Activated CD4-positive, alpha-beta memory T cell treated with anti-CD3 and anti-CD28 coated beads, Interleukin-2, amount 10 ng/mL, durations not matched to agents 7 days and 5 days (primary cell): Measurements from ENCODE around the gene SPON2. TPM values are rescaled to one million over a fixed set of nuclear protein-coding genes. Genes with fewer than 3 reads are reported as not detected.

Experiments
- CTCF ChIA-PET: fragments of 350-600 bp; sonication (Branson Sonifier 250); formaldehyde crosslinking; loops from one replicate; lab custom pipeline; 2021; ENCODE audit warnings: antibody characterized with exemption, inconsistent platforms; lab: Charles Lee
- POLR2A ChIA-PET: fragments of 350-600 bp; sonication (Branson Sonifier 250); formaldehyde crosslinking; loops from one replicate; lab custom pipeline; 2021; ENCODE audit warnings: antibody characterized with exemption; lab: Charles Lee
- DNase-seq: peaks from one replicate; pipeline ENCODE4 v3.0.0-alpha.2; 2020
- H3K27ac Mint-ChIP-seq: one replicate; pipeline ENCODE4 v1.8.0; 2021; ENCODE audit warnings: mild to moderate bottlenecking, mixed read lengths
- H3K27me3 Mint-ChIP-seq: one replicate; pipeline ENCODE4 v1.8.0; 2021; ENCODE audit warnings: mixed read lengths
- H3K36me3 Mint-ChIP-seq: one replicate; pipeline ENCODE4 v1.8.0; 2021; ENCODE audit warnings: low read depth, mixed read lengths
- H3K4me1 Mint-ChIP-seq: one replicate; pipeline ENCODE4 v1.8.0; 2021; ENCODE audit warnings: mixed read lengths
- H3K4me3 Mint-ChIP-seq: one replicate; pipeline ENCODE4 v1.8.0; 2021; ENCODE audit warnings: mild to moderate bottlenecking, mixed read lengths
- H3K9me3 Mint-ChIP-seq: one replicate; pipeline ENCODE4 v1.8.0; 2021; ENCODE audit warnings: mixed read lengths
- total RNA-seq, 2 experiments: library from RNA; stranded (reverse); gene quantifications; one replicate each; pipeline ENCODE4 v1.2.3, GENCODE V29; 2021

Gene SPON2
- total RNA-seq, 2 experiments from 2014 or later: 22.8 to 24.6 TPM

- ChIA-PET POLR2A (interaction anchor here (1.1 to 2.1 kb wide), 8 partner anchors 10 to 146 kb away, joined by 3 to 12 read pairs (median 4); partner anchors contain the start of genes MAEA and SPON2), CTCF (interaction anchor here (0.7 to 2.9 kb wide), 5 partner anchors 17 to 162 kb away, joined by 3 to 16 read pairs (median 4); no protein-coding TSS in a partner anchor)
- Mint-ChIP-seq H3K36me3 (peaks cover 22% of the 10 kb centered on the region), H3K9me3 (peaks cover 14% of the 10 kb centered on the region), H3K27ac (no peak overlapping the region), H3K27me3 (peaks cover 15% of the 10 kb centered on the region), H3K4me3 (peak overlapping the region; percentile 7), H3K4me1 (peaks cover 41% of the 10 kb centered on the region)
- peak; percentile 14 for DNase-seq
Measured at GRCh38 chr4:1183985-1184773, 11.8 kb upstream of the SPON2 start.

DNA sequence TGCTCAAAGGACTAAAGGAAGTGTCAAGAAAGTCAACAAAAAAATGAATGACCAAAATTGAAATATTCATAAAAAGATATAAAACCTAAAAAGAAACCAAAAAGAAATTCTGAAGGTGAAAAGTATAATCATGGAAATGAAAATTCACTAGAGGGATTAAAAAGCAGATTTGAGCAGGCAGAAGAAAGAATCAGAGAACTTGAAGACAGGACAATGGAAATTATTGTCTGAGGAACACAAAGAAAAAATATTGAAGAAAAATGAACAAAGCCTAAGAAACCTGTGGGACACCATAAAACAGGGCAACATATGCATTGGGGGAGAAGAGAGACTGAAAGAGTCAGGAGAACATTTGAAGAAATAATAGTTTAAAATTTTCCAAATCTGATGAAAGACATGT, 9.9 kb upstream of the SPON2 start:
- H3K27me3 Mint-ChIP-seq: peaks cover 13% of the 10 kb centered on the region
- H3K27ac Mint-ChIP-seq: peak overlapping the region; percentile 5
- CTCF ChIA-PET: interaction anchor here (2.9 kb wide), 1 partner anchor 20 kb away, joined by 16 read pairs; no protein-coding TSS in a partner anchor
- peaks cover 44% of the 10 kb centered on the region for H3K4me1 Mint-ChIP-seq
- DNase-seq: no peak
- peaks cover 14% of the 10 kb centered on the region for H3K9me3 Mint-ChIP-seq
- H3K36me3 Mint-ChIP-seq: peaks cover 27% of the 10 kb centered on the region
- POLR2A ChIA-PET: interaction anchor here (1.2 to 1.4 kb wide), 2 partner anchors 10 to 107 kb away, joined by 3 to 4 read pairs; partner anchors contain the start of genes MAEA and SPON2
- H3K4me3 Mint-ChIP-seq: no peak overlapping the region

DNA sequence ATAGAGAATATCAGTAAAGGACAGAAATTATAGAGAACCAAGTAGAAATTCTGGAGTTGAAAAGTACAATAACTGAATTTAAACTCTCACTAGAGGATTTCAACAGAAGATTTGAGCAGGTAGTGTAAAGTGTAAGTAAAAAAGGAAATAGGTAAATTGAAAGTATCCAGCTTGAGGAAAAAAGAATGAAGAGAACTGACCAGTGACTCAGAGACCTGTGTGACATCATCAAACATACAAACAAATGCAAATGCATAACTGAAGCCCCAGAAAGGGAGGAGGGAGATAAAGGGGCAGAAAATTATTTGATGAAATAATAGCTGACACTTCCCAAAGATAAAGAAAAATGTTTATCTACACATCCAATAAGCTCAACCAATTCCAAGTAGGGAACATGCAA, 8.3 kb upstream of the SPON2 start:
- POLR2A ChIA-PET: no interaction called here
- H3K4me1 Mint-ChIP-seq: peaks cover 35% of the 10 kb centered on the region
- no peak overlapping the region for H3K27ac Mint-ChIP-seq
- peaks cover 14% of the 10 kb centered on the region for H3K9me3 Mint-ChIP-seq
- H3K4me3 Mint-ChIP-seq: no peak overlapping the region
- peaks cover 13% of the 10 kb centered on the region for H3K27me3 Mint-ChIP-seq
- DNase-seq: no peak
- H3K36me3 Mint-ChIP-seq: peaks cover 27% of the 10 kb centered on the region
- CTCF ChIA-PET: interaction anchor here (0.9 to 1.0 kb wide), 2 partner anchors 13 to 24 kb away, joined by 3 read pairs; no protein-coding TSS in a partner anchor

GRCh38 chr4:1179976-1180375, 7.6 kb upstream of the SPON2 start:
- Mint-ChIP-seq H3K9me3 (peaks cover 14% of the 10 kb centered on the region), H3K4me1 (peaks cover 34% of the 10 kb centered on the region), H3K27me3 (peaks cover 13% of the 10 kb centered on the region), H3K4me3 (no peak overlapping the region), H3K36me3 (peaks cover 27% of the 10 kb centered on the region), H3K27ac (no peak overlapping the region)
- CTCF ChIA-PET: interaction anchor here (0.9 to 3.5 kb wide), 3 partner anchors 13 to 24 kb away, joined by 3 to 14 read pairs (median 3); no protein-coding TSS in a partner anchor
- POLR2A ChIA-PET: interaction anchor here (1.3 kb wide), 1 partner anchor 69 kb away, joined by 6 read pairs; the partner anchor contains the start of gene CTBP1
- DNase-seq: no peak

- no peak overlapping the region for H3K4me3 Mint-ChIP-seq
- CTCF ChIA-PET: interaction anchor here (3.5 kb wide), 1 partner anchor 12 kb away, joined by 14 read pairs; no protein-coding TSS in a partner anchor
- peaks cover 14% of the 10 kb centered on the region for H3K9me3 Mint-ChIP-seq
- peaks cover 29% of the 10 kb centered on the region for H3K4me1 Mint-ChIP-seq
- H3K27me3 Mint-ChIP-seq: peaks cover 17% of the 10 kb centered on the region
- POLR2A ChIA-PET: interaction anchor here (1.3 kb wide), 1 partner anchor 69 kb away, joined by 6 read pairs; the partner anchor contains the start of gene CTBP1
- DNase-seq: no peak
- H3K36me3 Mint-ChIP-seq: peaks cover 27% of the 10 kb centered on the region
- H3K27ac Mint-ChIP-seq: no peak overlapping the region
Measured at GRCh38 chr4:1179089-1179441, 6.7 kb upstream of the SPON2 start.

GRCh38 chr4:1178300-1179088, 6.1 kb upstream of the SPON2 start:
- POLR2A ChIA-PET: interaction anchor here (1.3 kb wide), 1 partner anchor 70 kb away, joined by 6 read pairs; the partner anchor contains the start of gene CTBP1

DNA sequence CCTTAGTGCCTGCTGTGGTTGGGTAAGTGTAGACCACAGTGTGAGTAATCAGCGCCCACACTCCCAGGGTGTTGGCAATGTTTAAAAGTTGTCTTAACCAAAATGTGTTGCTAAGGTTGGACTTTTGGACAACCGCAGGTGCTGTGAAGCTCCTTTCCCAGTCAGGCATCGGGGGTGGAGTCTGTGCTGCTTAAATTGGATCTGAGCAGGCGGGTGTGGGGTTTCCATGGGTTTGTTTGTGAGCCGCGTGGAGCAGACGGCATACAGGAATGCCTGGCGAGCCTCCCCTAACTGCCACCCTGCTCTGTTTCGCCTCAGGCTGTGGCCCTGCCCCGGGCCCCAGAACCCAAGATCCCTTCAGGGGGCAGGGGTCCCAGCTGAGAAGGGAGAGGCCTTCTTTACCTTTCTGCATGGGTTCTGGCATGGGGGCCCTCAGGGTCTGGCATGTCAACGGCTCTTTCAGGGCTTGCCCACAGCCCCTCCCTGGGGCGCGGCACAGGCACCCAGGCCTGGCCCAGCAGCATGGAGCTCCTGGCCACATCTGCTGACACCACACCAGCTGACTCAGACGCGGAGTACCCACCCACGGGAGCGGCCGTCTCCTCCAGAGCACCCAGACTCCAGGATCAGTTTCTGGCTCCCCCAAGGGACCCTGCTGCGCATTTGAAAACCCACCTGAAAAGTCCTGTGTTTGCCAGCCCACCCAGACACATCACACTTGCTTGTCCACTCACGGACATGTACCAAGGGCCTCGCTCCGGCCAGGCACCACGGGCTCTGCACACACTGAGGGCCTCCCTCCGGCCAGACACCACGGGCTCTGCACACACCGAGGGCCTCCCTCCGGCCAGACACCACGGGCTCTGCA, 5.1 kb upstream of the SPON2 start:
- CTCF ChIA-PET: interaction anchor here (3.5 kb wide), 1 partner anchor 10 kb away, joined by 14 read pairs; no protein-coding TSS in a partner anchor
- Mint-ChIP-seq H3K27ac (no peak overlapping the region), H3K4me1 (peaks cover 19% of the 10 kb centered on the region)

More at GRCh38 chr4:1178300-1179088, 6.1 kb upstream of the SPON2 start:
- Mint-ChIP-seq H3K4me1 (peaks cover 24% of the 10 kb centered on the region), H3K4me3 (no peak overlapping the region), H3K36me3 (peaks cover 27% of the 10 kb centered on the region), H3K9me3 (peaks cover 14% of the 10 kb centered on the region), H3K27ac (no peak overlapping the region), H3K27me3 (peaks cover 22% of the 10 kb centered on the region)
- CTCF ChIA-PET: interaction anchor here (3.5 kb wide), 1 partner anchor 11 kb away, joined by 14 read pairs; no protein-coding TSS in a partner anchor
- no peak for DNase-seq

DNA sequence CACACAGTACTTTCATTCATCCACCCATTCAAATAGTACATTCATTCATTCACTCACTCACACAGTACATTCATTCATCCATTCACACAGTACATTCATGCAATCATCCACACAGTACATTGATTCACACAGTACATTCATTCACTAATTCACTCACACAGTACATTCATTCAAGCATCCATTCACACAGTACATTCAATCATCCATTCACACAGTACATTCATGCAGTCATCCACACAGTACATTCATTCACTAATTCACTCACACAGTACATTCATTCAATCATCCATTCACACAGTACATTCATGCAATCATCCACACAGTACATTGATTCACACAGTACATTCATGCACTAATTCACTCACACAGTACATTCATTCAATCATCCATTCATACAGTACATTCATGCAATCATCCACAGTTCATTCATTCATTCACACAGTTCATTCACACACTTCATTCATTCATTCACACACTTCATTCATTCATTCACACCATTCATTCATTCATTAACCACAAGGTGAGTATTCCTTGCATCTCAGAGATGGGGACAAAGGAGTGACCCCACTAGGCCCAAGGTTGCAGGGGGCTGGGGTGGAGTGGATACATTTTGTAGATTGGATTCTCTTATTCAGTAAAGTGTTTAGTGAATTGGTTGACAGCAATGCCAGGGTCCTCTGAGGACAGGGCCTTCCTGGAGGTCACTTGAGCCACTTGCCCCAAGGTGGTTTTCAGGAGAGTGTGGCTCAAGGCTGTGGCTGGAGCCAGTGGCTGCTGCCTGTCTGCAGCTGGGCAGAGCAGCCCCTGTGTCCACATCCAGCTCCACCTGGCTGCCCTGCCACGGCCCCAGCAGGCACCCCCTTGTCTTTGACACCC, 4.3 kb upstream of the SPON2 start:
- Mint-ChIP-seq H3K4me3 (no peak overlapping the region), H3K27me3 (peaks cover 26% of the 10 kb centered on the region), H3K4me1 (peaks cover 17% of the 10 kb centered on the region), H3K36me3 (peaks cover 21% of the 10 kb centered on the region), H3K27ac (no peak overlapping the region), H3K9me3 (peaks cover 9% of the 10 kb centered on the region)
- CTCF ChIA-PET: interaction anchor here (3.5 kb wide), 1 partner anchor 9 kb away, joined by 14 read pairs; no protein-coding TSS in a partner anchor
- DNase-seq: no peak
- POLR2A ChIA-PET: interaction anchor here (0.8 kb wide), 2 partner anchors 25 to 27 kb away, joined by 3 to 5 read pairs; no protein-coding TSS in a partner anchor

More for the DNA sequence above, 5.1 kb upstream of the SPON2 start:
- peaks cover 12% of the 10 kb centered on the region for H3K9me3 Mint-ChIP-seq
- H3K4me3 Mint-ChIP-seq: no peak overlapping the region
- peaks cover 26% of the 10 kb centered on the region for H3K27me3 Mint-ChIP-seq
- H3K36me3 Mint-ChIP-seq: peaks cover 24% of the 10 kb centered on the region
- POLR2A ChIA-PET: interaction anchor here (0.8 kb wide), 2 partner anchors 24 to 26 kb away, joined by 3 to 5 read pairs; no protein-coding TSS in a partner anchor
- DNase-seq: no peak

DNA sequence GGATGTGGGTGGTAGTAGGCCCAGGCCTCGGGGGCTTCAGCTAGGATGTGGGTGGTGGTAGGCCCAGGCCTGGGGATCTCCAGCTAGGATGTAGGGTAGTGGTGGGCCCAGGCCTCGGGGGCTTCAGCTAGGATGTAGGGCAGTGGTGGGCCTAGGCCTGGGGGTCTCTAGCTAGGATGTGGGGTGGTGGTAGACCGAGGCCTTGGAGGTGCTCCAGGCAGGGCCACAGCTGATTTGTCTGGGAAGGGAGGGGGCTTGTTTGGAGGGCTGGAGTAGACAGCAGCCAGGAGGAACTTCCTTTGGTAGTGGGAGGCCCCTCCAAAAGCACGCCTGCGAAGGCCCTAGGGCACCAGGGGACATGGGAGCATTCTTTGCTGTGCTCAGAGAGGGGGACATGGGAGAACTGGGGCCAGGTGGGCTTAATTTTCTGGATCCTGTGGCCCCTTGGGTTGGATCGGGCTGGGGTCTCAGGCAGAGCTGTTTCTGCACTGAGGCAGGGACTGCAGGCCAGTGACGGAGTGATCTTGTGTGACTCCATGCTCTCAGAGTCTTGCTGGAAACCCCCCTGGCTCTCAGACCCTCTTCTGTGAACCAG, 3.3 kb upstream of the SPON2 start:
- ChIA-PET CTCF (interaction anchor here (0.8 kb wide), 1 partner anchor 8 kb away, joined by 5 read pairs; no protein-coding TSS in a partner anchor), POLR2A (interaction anchor here (1.0 to 3.1 kb wide), 3 partner anchors 8 to 73 kb away, joined by 3 to 12 read pairs (median 3); no protein-coding TSS in a partner anchor)
- Mint-ChIP-seq H3K4me3 (no peak overlapping the region), H3K9me3 (peaks cover 4% of the 10 kb centered on the region), H3K4me1 (peaks cover 18% of the 10 kb centered on the region), H3K36me3 (peaks cover 14% of the 10 kb centered on the region), H3K27ac (no peak overlapping the region), H3K27me3 (peaks cover 27% of the 10 kb centered on the region)
- no peak for DNase-seq

DNA sequence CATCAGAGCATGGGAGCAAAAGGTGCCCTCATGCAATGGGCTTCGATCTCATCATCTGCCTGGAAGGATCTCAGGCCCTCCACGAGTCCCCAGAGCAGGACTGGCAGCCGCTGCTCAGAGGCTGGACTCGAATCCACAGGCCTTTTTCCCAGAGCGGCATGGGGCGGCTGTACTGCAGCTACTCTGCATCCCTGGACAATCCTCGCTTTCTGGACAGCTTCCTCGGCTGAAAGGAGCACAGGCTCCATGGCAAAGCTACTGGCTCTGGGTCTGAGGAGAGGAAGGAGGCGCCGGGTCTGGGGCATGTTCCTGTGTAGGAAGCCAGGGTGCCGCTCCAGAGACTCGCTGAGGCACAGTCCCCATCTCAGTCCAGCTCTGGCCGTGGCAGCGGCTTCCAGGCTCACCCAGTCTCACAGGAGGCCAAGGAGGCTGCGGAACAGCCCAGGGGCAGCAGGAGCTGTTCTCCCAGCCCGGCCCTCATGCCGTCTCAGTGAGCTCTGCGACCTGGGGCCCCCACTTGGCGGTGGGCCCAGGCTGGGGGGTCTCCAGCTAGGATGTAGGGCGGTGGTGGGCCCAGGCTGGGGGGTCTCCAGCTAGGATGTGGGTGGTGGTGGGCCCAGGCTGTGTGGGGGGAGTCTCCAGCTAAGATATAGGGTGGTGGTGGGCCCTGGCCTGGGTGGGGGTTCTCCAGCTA, 2.7 kb upstream of the SPON2 start:
- Mint-ChIP-seq H3K27me3 (peaks cover 29% of the 10 kb centered on the region), H3K4me3 (no peak overlapping the region), H3K4me1 (peaks cover 18% of the 10 kb centered on the region), H3K9me3 (peaks cover 2% of the 10 kb centered on the region), H3K27ac (no peak overlapping the region), H3K36me3 (peaks cover 9% of the 10 kb centered on the region)
- DNase-seq: no peak
- CTCF ChIA-PET: interaction anchor here (0.8 kb wide), 1 partner anchor 8 kb away, joined by 5 read pairs; no protein-coding TSS in a partner anchor
- POLR2A ChIA-PET: interaction anchor here (1.0 to 3.1 kb wide), 3 partner anchors 9 to 73 kb away, joined by 3 to 12 read pairs (median 3); no protein-coding TSS in a partner anchor
